GM23338 (cell line): Measurements from ENCODE around the gene RPTOR. TPM values are rescaled to one million over a fixed set of nuclear protein-coding genes. Genes with fewer than 3 reads are reported as not detected.

Experiments used
- EZH2 ChIP-seq: fragments of 200-600 bp; sonication (generic); IDR thresholded peaks from one replicate; pipeline ENCODE4 v1.8.0; 2017; ENCODE audit warnings: antibody characterized with exemption, mild to moderate bottlenecking, low read depth; ENCODE audit not compliant: unreplicated experiment
- POLR2AphosphoS5 ChIP-seq: IDR thresholded peaks from 2 replicates; pipeline ENCODE4 v1.6.1; 2016; ENCODE audit warnings: antibody characterized with exemption, low read depth
- ZNF114 ChIP-seq: fragments of 250-450 bp; sonication (Bioruptor Pico); IDR thresholded peaks from 2 replicates; pipeline ENCODE4 v1.5.0; 2020; ENCODE audit warnings: mild to moderate bottlenecking, moderate library complexity
- polyA plus RNA-seq: library from polyadenylated mRNA; unstranded; fragments of >200 nt; fragmentation: Nextera tagmentation; extraction: Ambion mirVana; gene quantifications from 2 replicates; pipeline ENCODE4 v1.2.1, GENCODE V29; 2016
- total RNA-seq: library from RNA; depleted of rRNA; stranded (reverse); fragments of >200 nt; shearing (Covaris generic); gene quantifications from 2 replicates; pipeline ENCODE4 v1.2.3, GENCODE V29; 2014
- TF ChIP-seq, protein P1 (sequence below): fragments of 250-450 bp; sonication (Bioruptor Pico); IDR thresholded peaks from 2 replicates; pipeline ENCODE4 v1.5.0; 2020; ENCODE audit warnings: mild to moderate bottlenecking, moderate library complexity
- TF ChIP-seq, protein P2 (sequence below): IDR thresholded peaks from one replicate; pipeline ENCODE4 v1.6.1; 2018; ENCODE audit warnings: antibody characterized with exemption; ENCODE audit not compliant: unreplicated experiment
- TF ChIP-seq, protein P3 (sequence below): IDR thresholded peaks from 2 replicates; pipeline ENCODE4 v1.6.1; 2016; ENCODE audit warnings: antibody characterized with exemption

The RPTOR gene
- total and polyA plus RNA-seq, 2 experiments from 2014 or later, result 9.5 to 38.0 TPM

DNA sequence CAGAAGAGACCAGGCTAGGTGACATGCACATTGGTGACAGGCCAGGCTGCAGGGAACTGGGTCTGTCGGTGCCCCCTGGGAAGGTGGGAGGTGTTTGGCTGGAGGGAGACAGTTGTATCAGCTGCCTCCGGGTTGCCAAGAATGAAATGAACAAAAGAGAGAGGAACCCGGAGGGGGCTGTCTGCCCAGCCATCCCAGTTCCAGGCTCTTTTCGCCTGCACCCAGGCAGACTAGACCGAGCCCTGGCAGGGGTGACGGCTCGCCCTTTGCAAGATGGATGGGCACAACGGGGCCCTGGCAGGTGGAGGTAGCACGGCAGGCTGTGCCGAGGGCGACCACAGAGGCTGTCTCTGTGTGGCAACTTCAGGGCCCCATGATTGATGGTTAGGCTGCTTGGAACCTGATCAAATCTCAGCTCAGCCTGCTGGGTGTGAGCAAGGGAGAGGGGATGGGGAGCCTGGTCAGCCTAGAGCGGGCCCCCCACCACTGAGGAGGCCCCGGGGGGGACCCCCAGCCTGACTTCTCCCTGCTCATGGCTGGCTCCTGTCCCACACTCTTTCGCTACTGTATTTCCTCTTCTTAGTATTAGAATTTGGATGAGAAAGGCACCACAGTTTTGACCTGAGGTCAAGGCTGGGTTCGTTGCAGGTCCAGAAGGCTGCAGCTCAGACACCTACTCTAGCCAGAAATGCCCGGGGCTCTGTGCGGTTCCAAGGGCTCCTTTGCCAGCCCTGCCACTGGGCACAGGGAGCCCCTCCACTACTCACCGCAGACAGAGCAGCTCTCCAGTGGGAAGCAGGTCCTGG is 328.1 kb downstream of the RPTOR start (continued):
- TF ChIP-seq, protein P1, sequence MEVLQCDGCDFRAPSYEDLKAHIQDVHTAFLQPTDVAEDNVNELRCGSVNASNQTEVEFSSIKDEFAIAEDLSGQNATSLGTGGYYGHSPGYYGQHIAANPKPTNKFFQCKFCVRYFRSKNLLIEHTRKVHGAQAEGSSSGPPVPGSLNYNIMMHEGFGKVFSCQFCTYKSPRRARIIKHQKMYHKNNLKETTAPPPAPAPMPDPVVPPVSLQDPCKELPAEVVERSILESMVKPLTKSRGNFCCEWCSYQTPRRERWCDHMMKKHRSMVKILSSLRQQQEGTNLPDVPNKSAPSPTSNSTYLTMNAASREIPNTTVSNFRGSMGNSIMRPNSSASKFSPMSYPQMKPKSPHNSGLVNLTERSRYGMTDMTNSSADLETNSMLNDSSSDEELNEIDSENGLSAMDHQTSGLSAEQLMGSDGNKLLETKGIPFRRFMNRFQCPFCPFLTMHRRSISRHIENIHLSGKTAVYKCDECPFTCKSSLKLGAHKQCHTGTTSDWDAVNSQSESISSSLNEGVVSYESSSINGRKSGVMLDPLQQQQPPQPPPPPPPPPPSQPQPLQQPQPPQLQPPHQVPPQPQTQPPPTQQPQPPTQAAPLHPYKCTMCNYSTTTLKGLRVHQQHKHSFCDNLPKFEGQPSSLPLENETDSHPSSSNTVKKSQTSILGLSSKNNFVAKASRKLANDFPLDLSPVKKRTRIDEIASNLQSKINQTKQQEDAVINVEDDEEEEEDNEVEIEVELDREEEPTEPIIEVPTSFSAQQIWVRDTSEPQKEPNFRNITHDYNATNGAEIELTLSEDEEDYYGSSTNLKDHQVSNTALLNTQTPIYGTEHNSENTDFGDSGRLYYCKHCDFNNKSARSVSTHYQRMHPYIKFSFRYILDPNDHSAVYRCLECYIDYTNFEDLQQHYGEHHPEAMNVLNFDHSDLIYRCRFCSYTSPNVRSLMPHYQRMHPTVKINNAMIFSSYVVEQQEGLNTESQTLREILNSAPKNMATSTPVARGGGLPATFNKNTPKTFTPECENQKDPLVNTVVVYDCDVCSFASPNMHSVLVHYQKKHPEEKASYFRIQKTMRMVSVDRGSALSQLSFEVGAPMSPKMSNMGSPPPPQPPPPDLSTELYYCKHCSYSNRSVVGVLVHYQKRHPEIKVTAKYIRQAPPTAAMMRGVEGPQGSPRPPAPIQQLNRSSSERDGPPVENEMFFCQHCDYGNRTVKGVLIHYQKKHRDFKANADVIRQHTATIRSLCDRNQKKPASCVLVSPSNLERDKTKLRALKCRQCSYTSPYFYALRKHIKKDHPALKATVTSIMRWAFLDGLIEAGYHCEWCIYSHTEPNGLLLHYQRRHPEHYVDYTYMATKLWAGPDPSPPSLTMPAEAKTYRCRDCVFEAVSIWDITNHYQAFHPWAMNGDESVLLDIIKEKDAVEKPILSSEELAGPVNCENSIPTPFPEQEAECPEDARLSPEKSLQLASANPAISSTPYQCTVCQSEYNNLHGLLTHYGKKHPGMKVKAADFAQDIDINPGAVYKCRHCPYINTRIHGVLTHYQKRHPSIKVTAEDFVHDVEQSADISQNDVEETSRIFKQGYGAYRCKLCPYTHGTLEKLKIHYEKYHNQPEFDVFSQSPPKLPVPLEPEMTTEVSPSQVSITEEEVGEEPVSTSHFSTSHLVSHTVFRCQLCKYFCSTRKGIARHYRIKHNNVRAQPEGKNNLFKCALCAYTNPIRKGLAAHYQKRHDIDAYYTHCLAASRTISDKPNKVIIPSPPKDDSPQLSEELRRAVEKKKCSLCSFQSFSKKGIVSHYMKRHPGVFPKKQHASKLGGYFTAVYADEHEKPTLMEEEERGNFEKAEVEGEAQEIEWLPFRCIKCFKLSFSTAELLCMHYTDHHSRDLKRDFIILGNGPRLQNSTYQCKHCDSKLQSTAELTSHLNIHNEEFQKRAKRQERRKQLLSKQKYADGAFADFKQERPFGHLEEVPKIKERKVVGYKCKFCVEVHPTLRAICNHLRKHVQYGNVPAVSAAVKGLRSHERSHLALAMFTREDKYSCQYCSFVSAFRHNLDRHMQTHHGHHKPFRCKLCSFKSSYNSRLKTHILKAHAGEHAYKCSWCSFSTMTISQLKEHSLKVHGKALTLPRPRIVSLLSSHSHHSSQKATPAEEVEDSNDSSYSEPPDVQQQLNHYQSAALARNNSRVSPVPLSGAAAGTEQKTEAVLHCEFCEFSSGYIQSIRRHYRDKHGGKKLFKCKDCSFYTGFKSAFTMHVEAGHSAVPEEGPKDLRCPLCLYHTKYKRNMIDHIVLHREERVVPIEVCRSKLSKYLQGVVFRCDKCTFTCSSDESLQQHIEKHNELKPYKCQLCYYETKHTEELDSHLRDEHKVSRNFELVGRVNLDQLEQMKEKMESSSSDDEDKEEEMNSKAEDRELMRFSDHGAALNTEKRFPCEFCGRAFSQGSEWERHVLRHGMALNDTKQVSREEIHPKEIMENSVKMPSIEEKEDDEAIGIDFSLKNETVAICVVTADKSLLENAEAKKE (CRISPR knock-in tag), result no peak
- TF ChIP-seq, protein P2, sequence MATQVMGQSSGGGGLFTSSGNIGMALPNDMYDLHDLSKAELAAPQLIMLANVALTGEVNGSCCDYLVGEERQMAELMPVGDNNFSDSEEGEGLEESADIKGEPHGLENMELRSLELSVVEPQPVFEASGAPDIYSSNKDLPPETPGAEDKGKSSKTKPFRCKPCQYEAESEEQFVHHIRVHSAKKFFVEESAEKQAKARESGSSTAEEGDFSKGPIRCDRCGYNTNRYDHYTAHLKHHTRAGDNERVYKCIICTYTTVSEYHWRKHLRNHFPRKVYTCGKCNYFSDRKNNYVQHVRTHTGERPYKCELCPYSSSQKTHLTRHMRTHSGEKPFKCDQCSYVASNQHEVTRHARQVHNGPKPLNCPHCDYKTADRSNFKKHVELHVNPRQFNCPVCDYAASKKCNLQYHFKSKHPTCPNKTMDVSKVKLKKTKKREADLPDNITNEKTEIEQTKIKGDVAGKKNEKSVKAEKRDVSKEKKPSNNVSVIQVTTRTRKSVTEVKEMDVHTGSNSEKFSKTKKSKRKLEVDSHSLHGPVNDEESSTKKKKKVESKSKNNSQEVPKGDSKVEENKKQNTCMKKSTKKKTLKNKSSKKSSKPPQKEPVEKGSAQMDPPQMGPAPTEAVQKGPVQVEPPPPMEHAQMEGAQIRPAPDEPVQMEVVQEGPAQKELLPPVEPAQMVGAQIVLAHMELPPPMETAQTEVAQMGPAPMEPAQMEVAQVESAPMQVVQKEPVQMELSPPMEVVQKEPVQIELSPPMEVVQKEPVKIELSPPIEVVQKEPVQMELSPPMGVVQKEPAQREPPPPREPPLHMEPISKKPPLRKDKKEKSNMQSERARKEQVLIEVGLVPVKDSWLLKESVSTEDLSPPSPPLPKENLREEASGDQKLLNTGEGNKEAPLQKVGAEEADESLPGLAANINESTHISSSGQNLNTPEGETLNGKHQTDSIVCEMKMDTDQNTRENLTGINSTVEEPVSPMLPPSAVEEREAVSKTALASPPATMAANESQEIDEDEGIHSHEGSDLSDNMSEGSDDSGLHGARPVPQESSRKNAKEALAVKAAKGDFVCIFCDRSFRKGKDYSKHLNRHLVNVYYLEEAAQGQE, result no peak
- TF ChIP-seq POLR2AphosphoS5, result no peak
- TF ChIP-seq EZH2, result no peak
- TF ChIP-seq, protein P3, sequence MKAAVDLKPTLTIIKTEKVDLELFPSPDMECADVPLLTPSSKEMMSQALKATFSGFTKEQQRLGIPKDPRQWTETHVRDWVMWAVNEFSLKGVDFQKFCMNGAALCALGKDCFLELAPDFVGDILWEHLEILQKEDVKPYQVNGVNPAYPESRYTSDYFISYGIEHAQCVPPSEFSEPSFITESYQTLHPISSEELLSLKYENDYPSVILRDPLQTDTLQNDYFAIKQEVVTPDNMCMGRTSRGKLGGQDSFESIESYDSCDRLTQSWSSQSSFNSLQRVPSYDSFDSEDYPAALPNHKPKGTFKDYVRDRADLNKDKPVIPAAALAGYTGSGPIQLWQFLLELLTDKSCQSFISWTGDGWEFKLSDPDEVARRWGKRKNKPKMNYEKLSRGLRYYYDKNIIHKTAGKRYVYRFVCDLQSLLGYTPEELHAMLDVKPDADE, result no peak
- no peak for TF ChIP-seq ZNF114
